Measurements from ENCODE around the gene ZNF335. TPM values are rescaled to one million over a fixed set of nuclear protein-coding genes. Genes with fewer than 3 reads are reported as not detected.

The ZNF335 gene
- polyA plus RNA-seq, 2 donors: 10.7 to 18.0 TPM

- Histone ChIP-seq H3K4me1 (ENCODE audit: control insufficient read depth in 2 of 2, insufficient read depth in 2 of 2, low read length in 1 of 2) (no peaks in the 10 kb centered on the region), H3K9me3 (ENCODE audit: control insufficient read depth in 2 of 2, insufficient read depth in 1 of 2, low read depth in 1 of 2, low read length in 1 of 2) (no peaks in the 10 kb centered on the region), H3K27me3 (ENCODE audit: control insufficient read depth in 1 of 2, insufficient read depth in 2 of 2, low read length in 2 of 2) (peaks cover 0 to 3% of the 10 kb centered on the region in 2 donors), H3K36me3 (ENCODE audit: control insufficient read depth in 2 of 2, insufficient read depth in 2 of 2, low read length in 1 of 2) (no peaks in the 10 kb centered on the region), H3K4me3 (ENCODE audit: low read depth in 1 of 2, low read length in 2 of 2) (no peak overlapping the region), H3K27ac (ENCODE audit: low read depth in 2 of 2, low read length in 1 of 2) (no peak overlapping the region)
- 21 to 27% methylated on average over 3 of the region's 3 CpGs for WGBS, 2 donors
These were observed 33.0 kb upstream of the ZNF335 start for GRCh38 chr20:46004889-46005473.

- H3K27me3 ChIP-seq (ENCODE audit: control insufficient read depth in 1 of 2, insufficient read depth in 2 of 2, low read length in 2 of 2): no peaks in the 10 kb centered on the region
- no peak overlapping the region for H3K27ac ChIP-seq (ENCODE audit: low read depth in 2 of 2, low read length in 1 of 2)
- H3K9me3 ChIP-seq (ENCODE audit: control insufficient read depth in 2 of 2, insufficient read depth in 1 of 2, low read depth in 1 of 2, low read length in 1 of 2): no peaks in the 10 kb centered on the region
- WGBS, 2 donors: 52 to 59% methylated on average over 4 of the region's 4 CpGs
- H3K36me3 ChIP-seq (ENCODE audit: control insufficient read depth in 2 of 2, insufficient read depth in 2 of 2, low read length in 1 of 2): no peaks in the 10 kb centered on the region
- no peaks in the 10 kb centered on the region for H3K4me1 ChIP-seq (ENCODE audit: control insufficient read depth in 2 of 2, insufficient read depth in 2 of 2, low read length in 1 of 2)
- H3K4me3 ChIP-seq (ENCODE audit: low read depth in 1 of 2, low read length in 2 of 2): no peak overlapping the region
These were observed 32.2 kb upstream of the ZNF335 start for GRCh38 chr20:46004187-46004586.

- WGBS, 2 donors: 89 to 92% methylated on average over 3 of the region's 3 CpGs
- no peaks in the 10 kb centered on the region for H3K27me3 ChIP-seq (ENCODE audit: control insufficient read depth in 1 of 2, insufficient read depth in 2 of 2, low read length in 2 of 2)
- no peak overlapping the region for H3K4me3 ChIP-seq (ENCODE audit: low read depth in 1 of 2, low read length in 2 of 2)
- no peaks in the 10 kb centered on the region for H3K4me1 ChIP-seq (ENCODE audit: control insufficient read depth in 2 of 2, insufficient read depth in 2 of 2, low read length in 1 of 2)
- H3K27ac ChIP-seq (ENCODE audit: low read depth in 2 of 2, low read length in 1 of 2): no peak overlapping the region
- no peaks in the 10 kb centered on the region for H3K36me3 ChIP-seq (ENCODE audit: control insufficient read depth in 2 of 2, insufficient read depth in 2 of 2, low read length in 1 of 2)
- no peaks in the 10 kb centered on the region for H3K9me3 ChIP-seq (ENCODE audit: control insufficient read depth in 2 of 2, insufficient read depth in 1 of 2, low read depth in 1 of 2, low read length in 1 of 2)
These were observed 30.0 kb upstream of the ZNF335 start for GRCh38 chr20:46002008-46002407.

- H3K27me3 ChIP-seq (ENCODE audit: control insufficient read depth in 1 of 2, insufficient read depth in 2 of 2, low read length in 2 of 2): no peaks in the 10 kb centered on the region
- WGBS, 2 donors: 93% methylated on average over 5 of the region's 5 CpGs
- no peaks in the 10 kb centered on the region for H3K4me1 ChIP-seq (ENCODE audit: control insufficient read depth in 2 of 2, insufficient read depth in 2 of 2, low read length in 1 of 2)
- no peaks in the 10 kb centered on the region for H3K9me3 ChIP-seq (ENCODE audit: control insufficient read depth in 2 of 2, insufficient read depth in 1 of 2, low read depth in 1 of 2, low read length in 1 of 2)
- H3K4me3 ChIP-seq (ENCODE audit: low read depth in 1 of 2, low read length in 2 of 2): no peak overlapping the region
- no peaks in the 10 kb centered on the region for H3K36me3 ChIP-seq (ENCODE audit: control insufficient read depth in 2 of 2, insufficient read depth in 2 of 2, low read length in 1 of 2)
- H3K27ac ChIP-seq (ENCODE audit: low read depth in 2 of 2, low read length in 1 of 2): no peak overlapping the region
These were observed 29.5 kb upstream of the ZNF335 start for GRCh38 chr20:46001498-46001897.

GRCh38 chr20:46000262-46000996, 28.4 kb upstream of the ZNF335 start:
- Histone ChIP-seq H3K9me3 (ENCODE audit: control insufficient read depth in 2 of 2, insufficient read depth in 1 of 2, low read depth in 1 of 2, low read length in 1 of 2) (no peaks in the 10 kb centered on the region), H3K4me3 (ENCODE audit: low read depth in 1 of 2, low read length in 2 of 2) (no peak overlapping the region), H3K27me3 (ENCODE audit: control insufficient read depth in 1 of 2, insufficient read depth in 2 of 2, low read length in 2 of 2) (no peaks in the 10 kb centered on the region), H3K27ac (ENCODE audit: low read depth in 2 of 2, low read length in 1 of 2) (no peak overlapping the region), H3K36me3 (ENCODE audit: control insufficient read depth in 2 of 2, insufficient read depth in 2 of 2, low read length in 1 of 2) (no peaks in the 10 kb centered on the region), H3K4me1 (ENCODE audit: control insufficient read depth in 2 of 2, insufficient read depth in 2 of 2, low read length in 1 of 2) (no peaks in the 10 kb centered on the region)
- 53 to 55% methylated on average over 16 of the region's 16 CpGs for WGBS, 2 donors

GRCh38 chr20:45999557-46000261, 27.7 kb upstream of the ZNF335 start:
- 79 to 84% methylated on average over 4 of the region's 4 CpGs for WGBS, 2 donors
- Histone ChIP-seq H3K4me3 (ENCODE audit: low read depth in 1 of 2, low read length in 2 of 2) (no peak overlapping the region), H3K4me1 (ENCODE audit: control insufficient read depth in 2 of 2, insufficient read depth in 2 of 2, low read length in 1 of 2) (no peaks in the 10 kb centered on the region), H3K9me3 (ENCODE audit: control insufficient read depth in 2 of 2, insufficient read depth in 1 of 2, low read depth in 1 of 2, low read length in 1 of 2) (no peaks in the 10 kb centered on the region), H3K27ac (ENCODE audit: low read depth in 2 of 2, low read length in 1 of 2) (no peak overlapping the region), H3K36me3 (ENCODE audit: control insufficient read depth in 2 of 2, insufficient read depth in 2 of 2, low read length in 1 of 2) (no peaks in the 10 kb centered on the region), H3K27me3 (ENCODE audit: control insufficient read depth in 1 of 2, insufficient read depth in 2 of 2, low read length in 2 of 2) (no peaks in the 10 kb centered on the region)

GRCh38 chr20:45998761-45999160, 26.8 kb upstream of the ZNF335 start:
- 62 to 71% methylated on average over 4 of the region's 4 CpGs for WGBS, 2 donors
- Histone ChIP-seq H3K4me3 (ENCODE audit: low read depth in 1 of 2, low read length in 2 of 2) (no peak overlapping the region), H3K36me3 (ENCODE audit: control insufficient read depth in 2 of 2, insufficient read depth in 2 of 2, low read length in 1 of 2) (no peaks in the 10 kb centered on the region), H3K27ac (ENCODE audit: low read depth in 2 of 2, low read length in 1 of 2) (no peak overlapping the region), H3K27me3 (ENCODE audit: control insufficient read depth in 1 of 2, insufficient read depth in 2 of 2, low read length in 2 of 2) (no peaks in the 10 kb centered on the region), H3K9me3 (ENCODE audit: control insufficient read depth in 2 of 2, insufficient read depth in 1 of 2, low read depth in 1 of 2, low read length in 1 of 2) (no peaks in the 10 kb centered on the region), H3K4me1 (ENCODE audit: control insufficient read depth in 2 of 2, insufficient read depth in 2 of 2, low read length in 1 of 2) (no peaks in the 10 kb centered on the region)

GRCh38 chr20:45998337-45998736, 26.3 kb upstream of the ZNF335 start:
- WGBS, 2 donors: 60 to 72% methylated on average over 2 of the region's 2 CpGs
- no peaks in the 10 kb centered on the region for H3K27me3 ChIP-seq (ENCODE audit: control insufficient read depth in 1 of 2, insufficient read depth in 2 of 2, low read length in 2 of 2)
- H3K27ac ChIP-seq (ENCODE audit: low read depth in 2 of 2, low read length in 1 of 2): no peak overlapping the region
- H3K36me3 ChIP-seq (ENCODE audit: control insufficient read depth in 2 of 2, insufficient read depth in 2 of 2, low read length in 1 of 2): no peaks in the 10 kb centered on the region
- H3K4me1 ChIP-seq (ENCODE audit: control insufficient read depth in 2 of 2, insufficient read depth in 2 of 2, low read length in 1 of 2): peaks cover 0 to under 1% of the 10 kb centered on the region in 2 donors
- no peak overlapping the region for H3K4me3 ChIP-seq (ENCODE audit: low read depth in 1 of 2, low read length in 2 of 2)
- no peaks in the 10 kb centered on the region for H3K9me3 ChIP-seq (ENCODE audit: control insufficient read depth in 2 of 2, insufficient read depth in 1 of 2, low read depth in 1 of 2, low read length in 1 of 2)

- Histone ChIP-seq H3K27me3 (ENCODE audit: control insufficient read depth in 1 of 2, insufficient read depth in 2 of 2, low read length in 2 of 2) (no peaks in the 10 kb centered on the region), H3K9me3 (ENCODE audit: control insufficient read depth in 2 of 2, insufficient read depth in 1 of 2, low read depth in 1 of 2, low read length in 1 of 2) (no peaks in the 10 kb centered on the region)
These were observed 25.2 kb upstream of the ZNF335 start for GRCh38 chr20:45997187-45997586.

More at GRCh38 chr20:45997187-45997586, 25.2 kb upstream of the ZNF335 start:
- no peaks in the 10 kb centered on the region for H3K36me3 ChIP-seq (ENCODE audit: control insufficient read depth in 2 of 2, insufficient read depth in 2 of 2, low read length in 1 of 2)
- H3K4me3 ChIP-seq (ENCODE audit: low read depth in 1 of 2, low read length in 2 of 2): no peak overlapping the region
- no peak overlapping the region for H3K27ac ChIP-seq (ENCODE audit: low read depth in 2 of 2, low read length in 1 of 2)
- 42 to 52% methylated on average over 3 of the region's 3 CpGs for WGBS, 2 donors
- H3K4me1 ChIP-seq (ENCODE audit: control insufficient read depth in 2 of 2, insufficient read depth in 2 of 2, low read length in 1 of 2): peaks cover 0 to 2% of the 10 kb centered on the region in 2 donors

Data from esophagus (tissue), 2 donors.